Caco-2 (cell line): ENCODE data around the gene DNAH8. TPM values are rescaled to one million over a fixed set of nuclear protein-coding genes. Genes with fewer than 3 reads are reported as not detected.
A peak's percentile ranks its signal among the peaks of the same experiment; 100 is the strongest.

Experiments
- BruUV-seq: library from RNA; stranded (reverse); fragments of 400-500 nt; replicated peaks from 2 replicates; lab custom pipeline; 2021; lab: Mats Ljungman, UMichigan
- CTCF ChIA-PET: fragments of 300-600 bp; sonication (Branson Sonifier 250); formaldehyde crosslinking; loops from one replicate; lab custom pipeline; 2022; ENCODE audit warnings: antibody characterized with exemption; lab: Charles Lee
- POLR2A ChIA-PET: fragments of 300-600 bp; sonication (Branson Sonifier 250); formaldehyde crosslinking; loops from one replicate; lab custom pipeline; 2022; ENCODE audit warnings: antibody characterized with exemption; lab: Charles Lee
- DNase-seq, 2 experiments: peaks; one replicate each; pipeline versions ENCODE4 v3.0.0 to v3.0.0-alpha.2; 2020 to 2022
- H3K27me3 ChIP-seq: replicated peaks from 2 replicates; pipeline ENCODE4 v1.6.0; 2011; ENCODE audit warnings: low read length; ENCODE audit not compliant: control insufficient read depth, insufficient read depth
- H3K36me3 ChIP-seq: 2 replicates; pipeline ENCODE4 v1.5.1; 2011; ENCODE audit warnings: low read length; ENCODE audit not compliant: control insufficient read depth, insufficient read depth
- H3K4me1 ChIP-seq: fragments of 250-450 bp; sonication (Bioruptor Pico); 2 replicates; pipeline ENCODE4 v1.5.1; 2020; ENCODE audit warnings: mild to moderate bottlenecking
- H3K4me3 ChIP-seq: 2 replicates; pipeline ENCODE4 v1.5.1; 2011; ENCODE audit warnings: low read depth, mild to moderate bottlenecking, control low read depth, low read length
- H3K9me3 ChIP-seq: fragments of 250-450 bp; sonication (Bioruptor Pico); 2 replicates; pipeline ENCODE4 v1.5.1; 2020; ENCODE audit warnings: mild to moderate bottlenecking, moderate library complexity
- H3K27ac Mint-ChIP-seq: one replicate; pipeline ENCODE4 v1.8.0; 2022; ENCODE audit warnings: mixed read lengths; ENCODE audit not compliant: unreplicated experiment
- H3K27me3 Mint-ChIP-seq: one replicate; pipeline ENCODE4 v1.8.0; 2022; ENCODE audit warnings: mixed read lengths; ENCODE audit not compliant: insufficient read depth, unreplicated experiment
- H3K36me3 Mint-ChIP-seq: one replicate; pipeline ENCODE4 v1.8.0; 2022; ENCODE audit warnings: mild to moderate bottlenecking, mixed read lengths; ENCODE audit not compliant: insufficient read depth, unreplicated experiment
- H3K4me1 Mint-ChIP-seq: one replicate; pipeline ENCODE4 v1.8.0; 2022; ENCODE audit warnings: low read depth, mixed read lengths; ENCODE audit not compliant: unreplicated experiment
- H3K4me3 Mint-ChIP-seq: one replicate; pipeline ENCODE4 v1.8.0; 2022; ENCODE audit warnings: mild to moderate bottlenecking, moderate library complexity, mixed read lengths; ENCODE audit not compliant: unreplicated experiment
- H3K9me3 Mint-ChIP-seq: one replicate; pipeline ENCODE4 v1.8.0; 2022; ENCODE audit warnings: mixed read lengths; ENCODE audit not compliant: unreplicated experiment
- intact Hi-C: fragments of 100-400 bp; cut with micrococcal nuclease; formaldehyde crosslinking; loops from one replicate; pipeline ENCODE4 v1.10.0; 2022; ENCODE audit not compliant: unreplicated experiment
- total RNA-seq: library from RNA; stranded (reverse); gene quantifications from 2 replicates; pipeline ENCODE4 v1.2.3, GENCODE V29; 2022
- TF ChIP-seq, protein P1 (sequence below), 2 experiments: fragments of 200-600 bp in 1 of 2; IDR thresholded peaks; 1 replicate in 1 of 2; 2 replicates in 1 of 2; pipeline versions ENCODE4 v1.5.1 to v1.8.0; 2011 to 2022; ENCODE audit warnings: antibody characterized with exemption in 1 of 2, control low read depth in 1 of 2, inconsistent platforms in 1 of 2, low read depth in 1 of 2, low read length in 1 of 2, mild to moderate bottlenecking in 1 of 2, moderate library complexity in 1 of 2; ENCODE audit not compliant: insufficient read depth in 1 of 2, severe bottlenecking in 1 of 2, unreplicated experiment in 1 of 2

DNAH8 gene
- total RNA-seq, 1 experiment from 2014 or later = not detected

DNA sequence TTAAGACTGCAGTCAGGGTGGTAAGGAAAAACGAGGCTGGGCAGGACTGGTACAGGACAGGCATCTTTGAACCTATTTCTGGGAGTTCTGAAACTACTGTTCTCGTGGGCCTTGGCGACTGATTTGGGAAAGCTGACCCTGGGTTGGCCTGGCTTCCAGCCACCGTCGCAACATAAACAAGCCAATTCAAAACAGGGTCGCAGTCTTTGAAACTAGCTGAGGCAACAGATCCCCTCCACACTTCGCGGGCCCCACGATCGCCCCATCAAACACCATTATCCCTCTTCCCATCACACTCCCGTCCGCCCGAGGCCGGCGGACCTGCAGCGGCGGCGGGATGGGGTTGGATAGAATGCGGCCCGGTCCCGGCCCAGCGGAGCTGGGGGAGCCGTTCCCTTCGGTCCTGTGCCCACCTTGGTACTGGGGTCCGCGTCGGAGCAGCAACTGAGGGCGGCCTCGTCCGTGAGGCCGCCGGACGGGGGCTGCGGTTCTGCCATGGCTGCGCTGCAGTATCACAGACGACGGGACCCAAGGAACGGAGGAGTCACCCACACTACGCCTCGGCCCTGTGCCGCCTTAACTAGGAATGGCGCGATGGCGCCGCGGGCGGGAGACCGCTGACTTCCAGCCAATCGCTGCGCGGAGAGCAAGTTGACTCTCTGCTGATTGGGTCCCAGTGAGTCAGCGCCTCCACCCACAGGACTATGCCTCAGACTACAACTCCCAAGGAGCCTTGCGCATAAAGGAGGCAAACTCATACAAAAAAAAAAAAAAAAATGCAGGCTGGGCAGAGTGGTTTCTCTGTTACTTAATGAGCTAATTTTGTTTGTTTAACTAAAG is 12.3 kb upstream of the DNAH8 start, which contains the start of gene GLO1:
Gene GLO1 (minus strand): TSS at position 588 of the 840 bp plus-strand sequence. CDS start 91 bp downstream, at position 497.
- POLR2A ChIA-PET = interaction anchor here (0.5 to 0.7 kb wide), 34 partner anchors 8 to 1349 kb away, joined by 3 to 17 read pairs (median 6); no protein-coding TSS in a partner anchor
- H3K4me3 ChIP-seq = peak within 1 kb of the TSS; percentile 63
- 0 out of 2 replicates have a peak, but pooled peaks cover 4% of the 10 kb centered on the region for H3K4me1 ChIP-seq
- H3K9me3 Mint-ChIP-seq = peaks cover 25% of the 10 kb centered on the region
- BruUV-seq = TSS peak; percentile 43
- intact Hi-C loops = loop anchor here (5.0 kb wide), 1 partner anchor 95 kb away; no protein-coding TSS in a partner anchor
- H3K36me3 ChIP-seq = peaks cover 3% of the 10 kb centered on the region
- no peaks in the 10 kb centered on the region for H3K27me3 Mint-ChIP-seq
- TF ChIP-seq, protein P1, sequence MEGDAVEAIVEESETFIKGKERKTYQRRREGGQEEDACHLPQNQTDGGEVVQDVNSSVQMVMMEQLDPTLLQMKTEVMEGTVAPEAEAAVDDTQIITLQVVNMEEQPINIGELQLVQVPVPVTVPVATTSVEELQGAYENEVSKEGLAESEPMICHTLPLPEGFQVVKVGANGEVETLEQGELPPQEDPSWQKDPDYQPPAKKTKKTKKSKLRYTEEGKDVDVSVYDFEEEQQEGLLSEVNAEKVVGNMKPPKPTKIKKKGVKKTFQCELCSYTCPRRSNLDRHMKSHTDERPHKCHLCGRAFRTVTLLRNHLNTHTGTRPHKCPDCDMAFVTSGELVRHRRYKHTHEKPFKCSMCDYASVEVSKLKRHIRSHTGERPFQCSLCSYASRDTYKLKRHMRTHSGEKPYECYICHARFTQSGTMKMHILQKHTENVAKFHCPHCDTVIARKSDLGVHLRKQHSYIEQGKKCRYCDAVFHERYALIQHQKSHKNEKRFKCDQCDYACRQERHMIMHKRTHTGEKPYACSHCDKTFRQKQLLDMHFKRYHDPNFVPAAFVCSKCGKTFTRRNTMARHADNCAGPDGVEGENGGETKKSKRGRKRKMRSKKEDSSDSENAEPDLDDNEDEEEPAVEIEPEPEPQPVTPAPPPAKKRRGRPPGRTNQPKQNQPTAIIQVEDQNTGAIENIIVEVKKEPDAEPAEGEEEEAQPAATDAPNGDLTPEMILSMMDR (IDR thresholded peaks at IDR 0.05; ENCODE audit: insufficient read depth in 1 of 2, low read depth in 1 of 2, low read length in 1 of 2, severe bottlenecking in 1 of 2, unreplicated experiment in 1 of 2) = no peak
- CTCF ChIA-PET = interaction anchor here (0.6 kb wide), 4 partner anchors 10 to 374 kb away, joined by 3 to 6 read pairs (median 4); no protein-coding TSS in a partner anchor
- peak within 1 kb of the TSS; percentile 91 for H3K27ac Mint-ChIP-seq
- H3K4me1 Mint-ChIP-seq = peaks cover 17% of the 10 kb centered on the region
- peaks cover 42% of the 10 kb centered on the region for H3K36me3 Mint-ChIP-seq
- peaks cover 8% of the 10 kb centered on the region for H3K9me3 ChIP-seq
- H3K4me3 Mint-ChIP-seq = peak within 1 kb of the TSS; percentile 98
- peak; percentile 96 to 97 for DNase-seq
- H3K27me3 ChIP-seq = no peaks in the 10 kb centered on the region

DNA sequence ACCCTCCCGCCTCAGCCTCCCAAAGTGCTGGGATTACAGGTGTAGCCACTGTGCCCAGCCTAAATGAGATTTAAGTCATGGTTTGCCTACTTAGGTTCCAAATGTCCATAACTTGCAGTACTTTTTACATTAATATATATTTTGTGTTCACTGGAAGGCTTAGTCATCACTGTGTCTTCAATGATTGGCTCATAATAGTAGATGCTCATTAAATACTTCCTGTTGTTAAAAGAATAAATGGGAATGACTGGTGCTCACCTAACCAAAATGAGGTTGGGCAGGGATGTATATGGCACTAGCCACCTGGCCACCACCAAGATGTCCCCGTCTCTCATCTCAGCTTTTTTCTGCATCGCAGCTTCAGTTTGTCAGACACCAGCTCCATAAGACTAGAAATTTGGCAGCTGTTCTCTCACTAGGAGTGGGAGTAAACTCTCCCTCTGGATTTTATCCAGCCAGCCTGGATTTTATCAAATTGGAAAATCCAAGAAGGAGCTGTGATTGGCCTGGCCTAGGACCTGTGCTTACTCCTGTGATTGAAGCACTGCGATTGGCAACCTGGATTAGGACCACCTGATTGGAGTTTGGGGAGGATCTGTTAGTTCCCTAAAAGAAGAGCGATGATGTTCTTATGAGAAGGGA is 11.0 kb upstream of the DNAH8 start:
- intact Hi-C loops = loop anchor here (5.0 kb wide), 1 partner anchor 93 kb away; no protein-coding TSS in a partner anchor
- Histone ChIP-seq H3K9me3 (peaks cover 8% of the 10 kb centered on the region), H3K36me3 (peaks cover 3% of the 10 kb centered on the region), H3K27me3 (no peaks in the 10 kb centered on the region), H3K4me3 (no peak overlapping the region), H3K4me1 (0 out of 2 replicates have a peak, but pooled peaks cover 4% of the 10 kb centered on the region)
- Mint-ChIP-seq H3K4me1 (peaks cover 12% of the 10 kb centered on the region), H3K27me3 (no peaks in the 10 kb centered on the region), H3K27ac (no peak overlapping the region), H3K4me3 (no peak overlapping the region), H3K9me3 (peaks cover 16% of the 10 kb centered on the region), H3K36me3 (peaks cover 36% of the 10 kb centered on the region)
- no peak for DNase-seq
- TF ChIP-seq, protein P1 (IDR thresholded peaks at IDR 0.05; ENCODE audit: insufficient read depth in 1 of 2, low read depth in 1 of 2, low read length in 1 of 2, severe bottlenecking in 1 of 2, unreplicated experiment in 1 of 2) = no peak
- ChIA-PET POLR2A (no interaction called here), CTCF (no interaction called here)
- no TSS peak for BruUV-seq

DNA sequence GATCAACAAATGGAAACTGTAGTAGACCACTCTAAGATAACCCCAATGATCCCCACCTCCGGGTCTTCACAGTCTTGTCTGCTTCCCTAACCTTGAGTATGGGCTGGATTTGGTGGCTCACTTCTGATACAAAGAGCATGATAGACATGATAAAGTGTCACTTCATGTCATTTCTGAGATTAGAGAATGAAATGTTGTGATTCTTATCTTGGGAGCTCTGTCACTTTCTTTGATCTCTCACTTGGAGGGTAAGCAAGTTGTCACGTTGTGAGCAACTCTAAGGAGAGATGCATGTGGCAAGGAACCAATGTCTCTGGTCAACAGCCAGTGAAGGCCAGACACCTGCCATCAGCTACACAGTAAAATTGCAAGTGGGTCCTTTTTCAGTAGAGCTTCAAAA is 9.2 kb upstream of the DNAH8 start:
- Mint-ChIP-seq H3K27me3 (no peaks in the 10 kb centered on the region), H3K4me3 (no peak overlapping the region), H3K9me3 (no peaks in the 10 kb centered on the region), H3K36me3 (peaks cover 18% of the 10 kb centered on the region), H3K27ac (no peak overlapping the region), H3K4me1 (no peaks in the 10 kb centered on the region)
- intact Hi-C loops = no loop called here
- H3K4me1 ChIP-seq = no peaks in the 10 kb centered on the region
- no TSS peak for BruUV-seq
- no peak for DNase-seq
- TF ChIP-seq, protein P1 (IDR thresholded peaks at IDR 0.05; ENCODE audit: insufficient read depth in 1 of 2, low read depth in 1 of 2, low read length in 1 of 2, severe bottlenecking in 1 of 2, unreplicated experiment in 1 of 2) = no peak
- no peaks in the 10 kb centered on the region; the same call in 1 of the 2 replicates for H3K36me3 ChIP-seq
- ChIA-PET CTCF (no interaction called here), POLR2A (no interaction called here)
- H3K9me3 ChIP-seq = no peaks in the 10 kb centered on the region; the same call in 1 of the 2 replicates
- no peak overlapping the region for H3K4me3 ChIP-seq
- H3K27me3 ChIP-seq = no peaks in the 10 kb centered on the region
